GM18508 (cell line): ENCODE measurements around the gene MAML2.

Experiments used
- ATAC-seq: cut with Tn5 transposase; IDR thresholded peaks from one replicate; pipeline ENCODE4 v1.9.1; 2021; ENCODE audit warnings: moderate number of reproducible peaks; ENCODE audit not compliant: insufficient read depth, unreplicated experiment

MAML2 gene

DNA sequence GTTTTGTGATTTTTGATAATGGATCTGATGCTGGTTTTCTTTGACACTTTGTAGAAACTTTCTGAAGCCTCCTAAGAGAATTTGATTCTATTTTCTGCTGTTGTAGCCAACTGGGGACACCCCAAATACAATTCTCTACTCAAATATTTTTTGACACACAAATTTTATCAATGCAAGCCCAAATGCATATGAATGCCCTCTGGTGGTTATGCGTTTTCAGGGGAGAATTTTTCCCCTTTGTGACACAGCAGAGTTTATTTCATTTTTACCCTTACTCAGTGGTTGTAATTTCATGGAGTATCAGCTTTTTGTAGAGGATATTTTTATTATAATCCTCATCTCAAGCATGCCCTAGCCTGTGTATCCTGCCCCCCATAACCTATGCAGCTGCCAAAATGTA lies 374.4 kb downstream of the MAML2 start:
- ATAC-seq: no peak

DNA sequence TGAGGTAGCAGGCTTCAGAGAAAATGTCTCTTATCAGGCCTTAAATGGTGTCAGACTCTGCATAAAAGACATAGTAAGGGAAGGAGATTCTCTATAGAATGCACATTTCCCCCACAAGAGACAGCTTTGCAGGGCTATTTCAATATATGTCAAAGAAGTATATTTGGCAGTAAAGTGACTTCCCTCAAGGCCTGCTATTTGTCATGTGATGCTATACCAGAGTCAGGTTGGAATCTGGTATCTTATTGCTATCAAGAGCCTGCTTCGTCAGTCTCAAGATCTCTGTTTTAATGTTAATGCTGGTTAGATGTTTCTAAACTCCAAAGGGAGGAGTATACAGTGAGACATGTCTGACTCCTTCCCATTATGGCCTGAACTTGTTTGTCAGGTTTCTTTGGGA lies 378.7 kb downstream of the MAML2 start:
- no peak for ATAC-seq

DNA sequence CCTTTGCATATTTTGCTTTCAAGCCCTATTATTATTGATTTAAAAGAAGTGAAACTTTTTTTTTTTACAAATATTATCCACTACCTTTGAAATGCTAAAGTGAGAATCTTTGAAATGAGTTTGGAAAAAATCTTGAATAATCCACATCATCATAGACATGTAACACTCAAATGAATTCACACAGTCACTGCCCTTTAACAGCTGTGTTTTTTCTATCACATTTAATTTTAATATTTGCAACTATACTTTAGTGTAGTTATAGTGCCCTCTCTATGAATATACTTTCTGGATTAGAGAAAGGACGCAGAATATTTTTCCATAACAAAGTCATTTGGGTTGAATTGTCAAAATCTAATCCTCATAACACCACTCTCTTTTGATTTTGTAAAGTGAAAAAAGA lies 381.2 kb downstream of the MAML2 start:
- ATAC-seq: no peak

DNA sequence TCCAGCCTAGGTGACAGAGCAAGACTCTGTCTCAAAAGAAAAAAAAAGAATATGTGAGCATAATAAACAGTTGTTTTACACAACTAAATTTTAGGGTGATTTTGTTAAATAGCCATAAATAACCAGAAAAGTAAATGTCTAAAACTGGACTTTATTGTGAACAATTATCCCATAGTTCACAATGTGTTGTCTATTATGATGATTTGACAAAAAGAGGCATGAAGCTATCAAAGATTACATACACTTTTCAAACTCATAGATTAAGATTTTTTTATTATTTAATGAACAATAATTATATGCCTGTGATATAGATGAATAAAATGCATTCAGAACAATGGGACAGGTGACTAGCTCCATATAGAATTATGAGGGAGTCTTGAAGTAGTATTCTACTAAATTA lies 392.1 kb downstream of the MAML2 start:
- no peak for ATAC-seq

DNA sequence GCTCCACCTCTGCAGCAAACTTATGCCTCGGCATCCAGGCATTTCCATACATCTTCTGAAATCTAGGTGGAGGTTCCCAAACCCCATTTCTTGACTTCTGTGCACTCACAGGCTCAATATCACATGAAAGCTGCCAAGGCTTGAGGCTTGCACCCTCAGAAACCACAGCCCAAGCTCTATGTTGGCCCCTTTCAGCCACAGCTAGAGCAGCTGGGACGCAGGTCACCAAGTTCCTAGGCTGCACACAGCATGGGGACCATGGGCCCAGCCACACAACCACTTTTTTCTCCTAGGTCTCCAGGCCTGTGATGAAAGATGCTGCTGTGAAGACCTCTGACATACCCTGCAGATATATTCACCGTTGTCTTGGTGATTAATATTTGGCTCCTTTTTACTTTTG lies 394.4 kb downstream of the MAML2 start:
- no peak for ATAC-seq

DNA sequence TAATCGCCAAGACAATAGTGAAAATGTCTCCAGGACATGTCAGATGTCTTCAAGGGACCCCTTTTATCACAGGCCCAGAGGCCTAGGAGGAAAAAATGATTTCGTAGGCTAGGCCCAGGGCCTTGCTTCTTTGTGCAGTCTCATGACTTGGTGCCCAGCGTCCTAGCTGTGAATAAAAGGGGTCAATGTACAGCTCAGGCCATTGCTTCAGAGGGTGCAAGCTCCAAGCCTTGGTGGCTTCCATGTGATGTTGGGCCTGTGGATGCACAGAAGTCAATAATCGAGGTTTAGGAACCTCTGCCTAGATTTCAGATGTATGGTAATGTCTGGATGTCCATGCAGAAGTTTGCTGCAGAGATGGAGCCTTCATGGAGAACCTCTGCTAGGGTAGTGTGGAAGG lies 398.4 kb downstream of the MAML2 start:
- ATAC-seq: no peak

DNA sequence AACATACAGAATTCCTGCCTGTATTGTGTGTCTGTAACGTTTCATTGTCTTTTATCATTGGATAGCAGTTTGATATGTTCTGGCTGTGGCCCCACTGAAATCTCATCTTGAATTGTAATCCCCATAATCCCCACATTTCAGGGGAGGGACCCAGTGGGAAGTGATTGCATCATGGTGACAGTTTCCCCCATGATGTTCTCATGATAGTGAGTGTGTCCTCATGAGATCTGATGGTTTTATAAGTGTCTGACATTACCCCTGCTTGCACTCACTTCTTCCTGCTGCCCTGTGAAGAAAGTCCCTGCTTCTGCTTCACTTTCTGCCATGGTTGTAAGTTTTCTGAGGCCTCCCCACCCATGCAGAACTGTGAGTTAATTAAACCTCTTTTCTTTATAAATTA lies 399.4 kb downstream of the MAML2 start:
- ATAC-seq: no peak

DNA sequence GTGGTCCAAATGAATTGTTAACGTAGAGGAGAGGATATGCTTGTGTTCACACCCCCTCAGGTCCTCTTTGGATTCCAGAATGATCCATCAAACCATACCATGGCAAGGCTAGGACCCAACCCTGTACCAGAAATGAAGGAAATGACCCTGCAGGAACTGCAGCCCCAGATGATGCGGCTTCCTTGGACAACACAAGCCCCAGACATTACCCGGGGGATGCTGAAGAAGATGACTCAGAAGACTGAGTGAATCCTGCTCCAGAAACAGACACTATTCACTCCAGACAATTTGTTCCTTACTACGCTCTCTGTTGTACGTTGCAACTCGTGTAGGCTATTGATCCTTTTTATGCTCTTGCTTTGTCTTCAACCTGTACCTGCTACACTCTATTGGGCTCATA lies 403.9 kb downstream of the MAML2 start:
- no peak for ATAC-seq

DNA sequence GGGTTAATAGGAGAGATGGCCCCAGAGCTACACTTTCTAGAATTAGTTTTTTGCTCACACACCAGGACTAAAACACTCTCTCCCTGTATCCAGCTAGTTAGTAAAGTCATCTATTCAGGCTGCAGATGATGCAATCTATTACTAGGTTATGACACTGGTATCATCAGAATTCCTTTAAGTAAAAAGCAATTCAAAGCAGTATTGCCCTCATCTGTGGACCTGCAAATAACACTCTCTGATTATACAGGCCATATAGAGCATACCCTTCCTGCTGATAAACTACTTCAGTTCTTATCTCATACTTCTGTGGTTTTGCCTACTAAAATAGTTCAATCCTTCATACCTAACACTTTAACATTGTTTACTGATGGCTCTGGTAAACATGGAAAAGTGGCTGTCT lies 405.6 kb downstream of the MAML2 start:
- no peak for ATAC-seq

DNA sequence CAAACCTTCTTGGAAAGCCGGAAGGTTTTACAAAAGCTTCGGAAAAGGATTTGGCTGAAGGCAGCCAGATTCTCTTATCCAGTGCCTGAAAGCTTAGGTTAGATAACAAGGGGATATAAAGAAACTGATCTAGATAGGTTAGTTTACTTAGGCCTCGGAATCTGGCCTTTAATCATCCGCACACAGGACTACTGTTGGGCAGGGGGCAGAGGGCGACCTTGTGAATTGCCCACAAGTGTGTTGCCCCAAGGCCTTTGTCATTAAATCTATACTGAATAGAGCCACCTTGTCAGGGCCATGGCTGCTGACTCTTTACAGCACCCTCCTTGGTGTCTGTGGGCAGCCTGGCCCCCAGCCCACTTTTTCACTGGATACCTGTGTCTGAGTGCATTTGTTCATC lies 409.4 kb downstream of the MAML2 start:
- ATAC-seq: no peak

DNA sequence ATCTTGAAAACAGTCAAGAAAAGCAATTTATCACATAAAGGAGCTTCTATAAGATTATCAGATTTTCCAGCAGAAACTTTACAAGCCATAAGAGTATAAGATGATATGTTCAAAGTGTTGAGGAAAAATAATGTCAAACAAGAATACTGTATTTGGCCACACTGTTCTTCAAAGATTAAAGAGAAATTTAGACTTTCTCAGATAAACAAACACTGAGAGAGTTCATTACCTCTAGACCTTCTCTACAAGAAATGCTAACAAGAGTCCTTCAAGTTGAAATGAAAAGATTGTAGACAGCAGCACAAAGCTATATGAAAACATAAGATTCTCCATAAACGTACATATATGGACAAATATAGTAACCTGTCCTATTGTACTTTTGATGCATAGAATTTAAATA lies 411.1 kb downstream of the MAML2 start:
- ATAC-seq: no peak

DNA sequence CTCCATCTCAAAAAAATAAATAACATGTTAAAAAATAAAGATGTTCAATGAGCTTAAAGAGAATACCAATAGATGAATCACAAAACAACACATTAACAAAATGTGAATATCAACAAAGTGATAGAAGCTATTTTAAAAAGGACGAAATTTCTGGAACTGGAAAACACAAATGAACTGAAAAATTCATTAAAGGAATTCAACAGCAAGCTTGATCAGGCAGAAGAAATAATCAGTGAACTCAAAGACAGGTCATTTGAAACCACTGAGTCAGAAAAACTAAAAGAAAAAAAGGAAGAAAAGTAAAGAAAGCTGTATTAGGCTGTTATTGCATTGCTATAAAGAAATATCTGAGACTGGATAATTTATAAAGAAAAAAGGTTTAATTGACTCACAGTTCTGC lies 412.0 kb downstream of the MAML2 start:
- no peak for ATAC-seq

DNA sequence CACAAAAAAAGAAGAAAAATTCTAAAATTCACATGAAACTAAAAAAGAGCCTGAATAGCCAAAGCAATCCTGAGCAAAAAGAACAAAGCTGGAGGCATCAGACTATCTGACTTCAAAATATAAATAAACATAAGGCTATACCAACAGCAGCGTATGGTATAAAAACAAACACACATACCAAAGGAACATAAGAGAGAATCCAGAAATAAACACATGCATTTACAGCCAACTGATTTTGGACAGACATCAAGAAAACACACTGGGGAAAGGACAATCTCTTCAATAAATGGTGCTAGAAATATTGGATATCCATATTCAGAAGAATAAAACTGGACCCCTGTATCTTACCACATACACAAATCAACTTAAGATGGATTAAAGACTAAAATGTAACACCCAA lies 416.3 kb downstream of the MAML2 start:
- ATAC-seq: no peak
